Osteoblast (primary cell): ENCODE results near the gene ADAMTSL2. TPM values are rescaled to one million over a fixed set of nuclear protein-coding genes. Genes with fewer than 3 reads are reported as not detected.

ENCODE experiments used
- DNase-seq: peaks from one replicate; pipeline ENCODE4 v3.0.0; 2011; ENCODE audit warnings: low spot score, mixed read lengths; ENCODE audit not compliant: insufficient read length; ENCODE audit errors: missing footprints
- H2AFZ ChIP-seq: 2 replicates; pipeline ENCODE4 v1.6.0; 2011; ENCODE audit warnings: mild to moderate bottlenecking, low read length
- H3K27ac ChIP-seq: 2 replicates; pipeline ENCODE4 v1.5.1; 2011; ENCODE audit warnings: mild to moderate bottlenecking, low read depth, low read length, moderate library complexity
- H3K27me3 ChIP-seq: 2 replicates; pipeline ENCODE4 v1.6.0; 2012; ENCODE audit warnings: mild to moderate bottlenecking, control low read depth, inconsistent platforms, low read length, moderate library complexity; ENCODE audit not compliant: insufficient read depth
- H3K36me3 ChIP-seq: 2 replicates; pipeline ENCODE4 v1.5.1; 2011; ENCODE audit warnings: mild to moderate bottlenecking, low read length, control low read depth, moderate library complexity; ENCODE audit not compliant: insufficient read depth
- H3K4me1 ChIP-seq: 2 replicates; pipeline ENCODE4 v1.5.1; 2011; ENCODE audit warnings: mild to moderate bottlenecking, low read length, control low read depth, moderate library complexity; ENCODE audit not compliant: insufficient read depth
- H3K4me2 ChIP-seq: 2 replicates; pipeline ENCODE4 v1.6.0; 2011; ENCODE audit warnings: mild to moderate bottlenecking, low read length; ENCODE audit not compliant: insufficient read depth
- H3K4me3 ChIP-seq: fragments of 200-600 bp; sonication (generic); 3 replicates; pipeline ENCODE4 v1.5.1; 2012; ENCODE audit warnings: mild to moderate bottlenecking, low read length, inconsistent platforms; ENCODE audit not compliant: insufficient read depth
- H3K79me2 ChIP-seq: 2 replicates; pipeline ENCODE4 v1.6.0; 2012; ENCODE audit warnings: mild to moderate bottlenecking, low read length, control low read depth, inconsistent platforms; ENCODE audit not compliant: insufficient read depth
- H3K9me3 ChIP-seq: 2 replicates; pipeline ENCODE4 v1.5.1; 2011; ENCODE audit warnings: low read depth, low read length, control low read depth
- H4K20me1 ChIP-seq: 2 replicates; pipeline ENCODE4 v1.6.0; 2012; ENCODE audit warnings: mild to moderate bottlenecking, low read length, control low read depth; ENCODE audit not compliant: insufficient read depth
- CTCF ChIP-seq: IDR thresholded peaks from 2 replicates; pipeline ENCODE4 v1.5.1; 2011; ENCODE audit warnings: mild to moderate bottlenecking, low read depth, low read length, moderate library complexity; ENCODE audit errors: extremely low read depth
- total RNA-seq: library from RNA; depleted of rRNA; stranded (reverse); fragments of >200 nt; gene quantifications from 2 replicates; pipeline ENCODE4 v1.2.3, GENCODE V29; 2012

The ADAMTSL2 gene
- total RNA-seq, 1 donor = under 0.01 TPM

DNA sequence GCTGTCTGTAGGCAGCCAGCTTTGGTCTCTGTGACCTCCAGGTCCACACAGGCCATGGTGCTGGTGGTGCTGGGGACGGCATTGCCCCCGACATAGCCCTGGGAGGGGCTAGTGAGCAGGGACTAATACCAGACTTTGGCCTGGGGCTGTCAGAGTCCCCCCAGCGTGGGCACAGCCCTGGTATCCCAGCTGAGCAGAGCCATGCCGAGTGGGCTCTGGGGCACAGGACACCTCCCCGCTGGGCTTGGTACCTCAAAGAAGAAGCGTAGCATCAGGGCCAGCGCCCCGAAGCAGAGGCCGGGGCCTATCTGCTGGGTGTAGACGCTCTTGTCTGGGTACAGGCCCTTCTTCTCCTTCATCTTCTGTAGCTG lies 19.3 kb upstream of the ADAMTSL2 start:
- H4K20me1 ChIP-seq = no peaks in the 10 kb centered on the region
- no peaks in the 10 kb centered on the region for H3K4me1 ChIP-seq
- H3K9me3 ChIP-seq = no peaks in the 10 kb centered on the region
- no peak overlapping the region for H3K27ac ChIP-seq
- no peaks in the 10 kb centered on the region for H3K79me2 ChIP-seq
- H3K36me3 ChIP-seq = no peaks in the 10 kb centered on the region
- TF ChIP-seq CTCF = no peak
- no peak overlapping the region for H2AFZ ChIP-seq
- H3K27me3 ChIP-seq = peaks cover 12% of the 10 kb centered on the region
- no peak overlapping the region for H3K4me2 ChIP-seq
- H3K4me3 ChIP-seq = no peak overlapping the region
- DNase-seq = peak; percentile 77

DNA sequence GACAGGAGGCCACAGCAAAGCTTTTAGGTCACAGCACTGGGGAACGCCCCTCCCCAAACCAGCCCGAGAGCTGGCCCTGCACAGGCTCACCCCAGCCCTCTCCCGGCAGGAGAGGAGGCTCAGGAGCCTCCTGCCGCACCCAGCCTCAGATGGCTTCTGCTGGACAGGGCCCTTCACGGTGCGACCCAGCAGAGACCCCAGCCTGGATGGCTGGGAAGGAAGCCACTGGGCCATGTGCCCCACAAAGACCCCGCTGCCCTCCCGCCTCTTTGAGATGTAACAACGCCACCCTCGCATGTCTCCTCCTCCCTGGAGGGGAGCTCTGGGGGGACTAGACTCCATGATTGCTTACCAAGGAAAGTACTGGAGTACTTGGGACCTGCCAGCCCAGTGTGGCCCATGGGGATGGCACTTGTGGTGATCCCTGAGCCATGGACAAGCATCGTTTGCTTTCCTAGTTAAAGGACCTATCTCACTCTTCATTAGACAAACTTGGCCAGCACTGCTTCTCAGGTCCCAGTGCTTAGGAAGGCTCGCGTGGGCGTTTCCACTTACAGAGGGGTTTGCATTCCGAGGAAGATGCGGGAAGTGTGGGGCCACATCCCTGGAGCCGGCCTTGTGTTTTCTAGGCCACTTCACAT lies 18.8 kb upstream of the ADAMTSL2 start:
- Histone ChIP-seq H3K27ac (no peak overlapping the region), H2AFZ (no peak overlapping the region), H3K4me2 (no peak overlapping the region), H4K20me1 (no peaks in the 10 kb centered on the region), H3K79me2 (no peaks in the 10 kb centered on the region), H3K36me3 (no peaks in the 10 kb centered on the region), H3K4me1 (no peaks in the 10 kb centered on the region), H3K27me3 (peaks cover 15% of the 10 kb centered on the region), H3K4me3 (no peak overlapping the region), H3K9me3 (no peaks in the 10 kb centered on the region)
- TF ChIP-seq CTCF = no peak
- DNase-seq = peak; percentile 35

DNA sequence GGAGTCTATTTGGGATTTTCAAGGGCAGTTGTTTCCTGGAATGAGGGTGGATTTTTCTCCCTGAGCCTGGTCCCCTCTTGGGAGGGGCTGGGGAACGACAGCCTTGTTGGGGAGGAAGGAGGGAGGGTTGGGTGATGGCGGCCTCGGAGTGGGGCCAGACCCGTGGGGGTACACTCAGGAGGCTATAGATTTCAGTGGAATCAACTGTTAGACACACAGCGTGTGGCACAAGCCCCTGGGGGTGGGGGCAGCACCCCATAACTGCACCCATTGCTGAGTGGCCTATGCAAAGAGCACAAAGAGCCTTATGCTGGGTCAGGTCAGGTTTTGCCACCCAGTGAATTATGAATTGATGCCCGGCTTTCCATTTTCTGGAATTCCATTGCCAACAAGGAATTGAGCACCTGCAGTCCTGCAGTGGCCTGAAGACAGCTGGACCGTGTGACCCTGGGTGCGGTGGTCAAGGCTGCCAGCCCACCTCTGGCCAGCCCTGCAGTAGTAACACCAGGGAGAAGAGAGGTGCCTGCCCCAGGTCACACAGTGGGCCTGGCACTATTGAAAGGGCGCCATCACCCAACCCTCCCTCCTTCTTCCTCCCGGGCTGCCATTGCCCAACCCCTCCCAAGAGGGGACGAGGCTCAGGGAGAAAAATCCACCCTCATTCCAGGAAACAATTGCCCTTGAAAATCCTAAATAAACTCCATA lies 18.1 kb upstream of the ADAMTSL2 start:
- no peaks in the 10 kb centered on the region for H3K79me2 ChIP-seq
- no peak overlapping the region for H2AFZ ChIP-seq
- H3K4me2 ChIP-seq = no peak overlapping the region
- DNase-seq = no peak
- no peak overlapping the region for H3K27ac ChIP-seq
- no peak overlapping the region for H3K4me3 ChIP-seq
- no peaks in the 10 kb centered on the region for H4K20me1 ChIP-seq
- TF ChIP-seq CTCF = no peak
- H3K9me3 ChIP-seq = no peaks in the 10 kb centered on the region
- no peaks in the 10 kb centered on the region for H3K36me3 ChIP-seq
- H3K4me1 ChIP-seq = no peaks in the 10 kb centered on the region
- peaks cover 15% of the 10 kb centered on the region for H3K27me3 ChIP-seq

DNA sequence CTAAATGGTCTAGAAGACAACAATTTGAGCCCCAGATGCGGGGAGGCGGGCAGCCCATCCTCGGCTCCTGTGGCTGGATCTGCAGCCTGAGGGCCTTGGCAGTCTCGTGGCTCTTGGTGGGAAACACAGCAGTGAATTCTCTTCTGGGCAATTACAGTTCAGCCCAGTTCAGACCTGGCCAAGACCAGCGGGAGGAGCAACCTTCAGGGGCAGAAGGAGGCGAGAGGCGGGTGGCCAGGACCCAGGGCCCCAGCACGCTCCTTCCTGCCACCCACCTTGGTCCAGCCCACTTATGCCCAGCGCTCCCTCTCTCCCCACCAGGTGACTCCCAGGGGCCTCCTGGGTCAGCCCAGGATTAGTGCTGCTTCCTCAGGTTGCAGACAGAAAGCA lies 17.5 kb upstream of the ADAMTSL2 start:
- no peak overlapping the region for H2AFZ ChIP-seq
- no peak overlapping the region for H3K4me2 ChIP-seq
- no peaks in the 10 kb centered on the region for H4K20me1 ChIP-seq
- no peak overlapping the region for H3K27ac ChIP-seq
- no peaks in the 10 kb centered on the region for H3K4me1 ChIP-seq
- H3K27me3 ChIP-seq = peaks cover 15% of the 10 kb centered on the region
- no peak overlapping the region for H3K4me3 ChIP-seq
- no peaks in the 10 kb centered on the region for H3K36me3 ChIP-seq
- peak; percentile 37 for DNase-seq
- no peaks in the 10 kb centered on the region for H3K79me2 ChIP-seq
- no peak for TF ChIP-seq CTCF
- no peaks in the 10 kb centered on the region for H3K9me3 ChIP-seq
